ENCODE measurements around the gene ALDH1L1.

ALDH1L1 gene

DNA sequence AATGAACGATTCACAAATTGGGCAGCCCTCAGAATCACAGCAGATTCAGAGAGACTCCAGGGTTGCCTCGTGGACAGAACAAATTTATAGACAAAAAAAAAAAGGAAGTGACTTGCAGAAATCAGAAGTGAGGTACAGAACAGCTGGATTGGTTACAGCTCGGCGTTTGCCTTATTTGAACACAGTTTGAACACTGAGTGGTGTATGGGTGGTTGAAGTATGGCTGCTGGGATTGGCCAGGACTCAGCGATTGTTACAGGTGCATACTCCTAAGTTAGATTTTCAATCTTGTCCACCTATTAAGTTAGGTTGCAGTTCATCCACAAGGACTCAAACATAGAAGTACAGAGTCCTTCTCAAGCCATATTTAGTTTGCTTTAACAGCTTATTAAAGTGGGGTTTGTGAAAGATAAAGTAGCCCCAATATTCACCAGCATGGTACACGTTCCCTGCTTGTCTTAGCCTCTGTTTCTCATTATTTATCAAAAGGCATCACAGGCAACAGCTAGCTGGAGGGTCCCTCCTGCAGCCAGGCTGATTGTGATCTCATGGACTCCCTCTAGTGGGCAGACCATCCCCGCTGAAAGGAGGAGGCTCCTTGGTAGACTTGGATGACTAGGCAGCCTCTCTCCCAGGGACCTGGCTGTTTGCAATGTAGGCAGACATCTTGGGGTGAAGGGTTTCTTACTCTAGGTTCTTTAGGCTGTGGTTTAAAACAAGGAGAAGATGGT, 17.6 kb upstream of the ALDH1L1 start:
- no peaks in the 10 kb centered on the region for H4K20me1 ChIP-seq
- no peaks in the 10 kb centered on the region for H3K36me3 ChIP-seq
- no peak overlapping the region for H3K27ac ChIP-seq
- H3K27me3 ChIP-seq: no peaks in the 10 kb centered on the region
- no peak overlapping the region for H3K4me3 ChIP-seq
- H3K4me2 ChIP-seq: no peak overlapping the region
- peaks cover 50% of the 10 kb centered on the region for H3K9me3 ChIP-seq
- H3K4me1 ChIP-seq: no peaks in the 10 kb centered on the region
- no peak overlapping the region for H3K9ac ChIP-seq
- TF ChIP-seq Cebpa-rat (IDR thresholded peaks at IDR 0.05): no peak

DNA sequence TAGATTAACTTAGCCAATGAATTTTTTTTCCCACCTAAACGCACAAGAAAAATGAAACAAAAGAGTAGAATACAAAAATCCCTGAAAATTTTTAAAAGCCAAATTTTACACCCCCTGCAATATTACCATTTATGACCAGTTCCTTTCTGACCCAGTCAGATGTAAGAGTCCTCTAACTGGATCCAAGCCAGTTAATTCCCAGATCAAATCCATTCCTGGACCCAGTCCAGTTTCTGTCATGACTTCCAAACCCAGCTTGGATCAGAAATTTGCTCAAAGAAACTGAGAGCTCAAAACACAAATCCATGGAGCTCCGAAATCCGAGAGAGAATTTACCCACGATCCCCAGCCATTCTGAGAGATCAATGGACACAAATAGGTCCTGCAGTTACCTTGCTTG, 17.0 kb upstream of the ALDH1L1 start:
- Histone ChIP-seq H4K20me1 (no peaks in the 10 kb centered on the region), H3K27ac (no peak overlapping the region), H3K4me2 (no peak overlapping the region), H3K9ac (no peak overlapping the region), H3K36me3 (no peaks in the 10 kb centered on the region), H3K27me3 (no peaks in the 10 kb centered on the region), H3K4me1 (no peaks in the 10 kb centered on the region), H3K4me3 (no peak overlapping the region), H3K9me3 (peaks cover 56% of the 10 kb centered on the region)
- no peak for TF ChIP-seq Cebpa-rat (IDR thresholded peaks at IDR 0.05)

DNA sequence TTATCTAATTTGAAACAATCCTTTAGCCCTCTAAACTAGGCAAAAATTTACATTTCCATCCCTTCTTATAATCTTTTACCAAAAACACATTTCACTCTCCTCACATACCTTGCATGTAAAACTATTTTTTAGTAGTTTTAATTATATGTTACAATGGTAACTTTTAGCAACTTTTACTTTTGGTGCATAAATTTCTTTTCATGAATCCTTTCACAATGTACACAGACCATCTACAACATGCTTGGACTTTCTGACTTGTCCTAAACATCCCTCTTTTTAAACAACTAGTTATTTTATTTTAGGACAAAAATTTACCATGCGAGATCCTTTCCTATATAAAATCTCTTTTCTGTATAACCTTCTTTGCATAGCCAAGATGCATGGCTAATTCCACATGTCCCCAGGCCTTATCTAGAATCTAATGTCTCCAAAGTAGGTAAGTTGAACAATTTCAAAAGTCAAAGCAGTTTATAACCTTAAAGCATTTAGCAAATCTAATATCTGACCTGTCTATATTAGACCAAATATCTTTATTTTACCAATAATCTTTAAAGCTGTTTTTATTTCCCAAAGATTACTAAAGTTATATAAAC, 14.4 kb upstream of the ALDH1L1 start:
- H4K20me1 ChIP-seq: no peaks in the 10 kb centered on the region
- no peak overlapping the region for H3K4me3 ChIP-seq
- no peaks in the 10 kb centered on the region for H3K27me3 ChIP-seq
- H3K4me2 ChIP-seq: no peak overlapping the region
- H3K27ac ChIP-seq: no peak overlapping the region
- no peak for TF ChIP-seq Cebpa-rat (IDR thresholded peaks at IDR 0.05)
- peaks cover 58% of the 10 kb centered on the region for H3K9me3 ChIP-seq
- H3K4me1 ChIP-seq: no peaks in the 10 kb centered on the region
- no peaks in the 10 kb centered on the region for H3K36me3 ChIP-seq
- H3K9ac ChIP-seq: no peak overlapping the region

DNA sequence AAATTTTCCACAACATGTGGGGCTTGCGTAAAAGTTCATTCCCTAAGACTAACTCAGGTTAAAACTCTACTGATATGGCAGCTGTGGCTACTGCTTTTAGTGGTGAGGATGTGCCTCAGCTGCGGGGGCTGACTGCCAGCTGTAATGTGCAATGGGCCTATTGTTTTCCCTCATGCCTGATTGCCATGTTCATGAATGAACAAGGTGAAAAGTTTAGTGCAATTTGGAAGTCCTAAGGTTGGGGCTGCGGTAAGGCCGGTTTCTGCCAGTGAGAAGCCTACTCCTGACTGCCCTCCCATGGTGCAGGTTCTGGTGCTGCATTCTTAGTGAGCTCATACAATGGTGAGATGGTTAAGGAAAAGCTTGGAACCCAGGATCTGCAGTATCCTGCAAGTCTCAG, 10.9 kb upstream of the ALDH1L1 start:
- Histone ChIP-seq H3K36me3 (no peaks in the 10 kb centered on the region), H3K4me3 (no peak overlapping the region), H3K4me1 (no peaks in the 10 kb centered on the region), H3K27me3 (no peaks in the 10 kb centered on the region), H3K9me3 (peaks cover 36% of the 10 kb centered on the region), H3K9ac (no peak overlapping the region), H3K4me2 (no peak overlapping the region), H4K20me1 (no peaks in the 10 kb centered on the region), H3K27ac (no peak overlapping the region)
- TF ChIP-seq Cebpa-rat (IDR thresholded peaks at IDR 0.05): no peak

DNA sequence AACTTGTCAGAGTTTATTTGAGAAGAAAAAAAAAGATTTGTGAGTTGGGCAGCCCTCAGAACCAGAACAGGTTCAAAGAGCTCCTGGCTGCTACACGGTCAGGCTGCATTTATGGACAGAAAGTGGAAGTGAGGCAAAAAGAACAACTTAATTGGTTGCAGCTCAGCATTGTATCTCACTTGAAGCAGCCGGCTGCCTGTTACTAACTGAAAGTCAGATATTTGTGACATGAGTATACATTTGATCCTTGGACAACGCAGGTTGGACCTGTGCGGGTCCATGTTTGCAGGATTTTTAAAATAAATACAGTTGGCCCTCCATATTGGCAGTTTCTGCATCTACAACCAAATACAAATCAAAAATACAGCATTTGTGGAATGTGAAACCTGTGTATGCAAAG, 7.5 kb upstream of the ALDH1L1 start:
- H3K4me3 ChIP-seq: no peak overlapping the region
- no peak overlapping the region for H3K4me2 ChIP-seq
- TF ChIP-seq Cebpa-rat (IDR thresholded peaks at IDR 0.05): no peak
- H3K27ac ChIP-seq: no peak overlapping the region
- no peaks in the 10 kb centered on the region for H3K4me1 ChIP-seq
- H3K9ac ChIP-seq: no peak overlapping the region
- peaks cover 7% of the 10 kb centered on the region for H3K9me3 ChIP-seq
- H4K20me1 ChIP-seq: no peaks in the 10 kb centered on the region
- H3K27me3 ChIP-seq: no peaks in the 10 kb centered on the region
- no peaks in the 10 kb centered on the region for H3K36me3 ChIP-seq

DNA sequence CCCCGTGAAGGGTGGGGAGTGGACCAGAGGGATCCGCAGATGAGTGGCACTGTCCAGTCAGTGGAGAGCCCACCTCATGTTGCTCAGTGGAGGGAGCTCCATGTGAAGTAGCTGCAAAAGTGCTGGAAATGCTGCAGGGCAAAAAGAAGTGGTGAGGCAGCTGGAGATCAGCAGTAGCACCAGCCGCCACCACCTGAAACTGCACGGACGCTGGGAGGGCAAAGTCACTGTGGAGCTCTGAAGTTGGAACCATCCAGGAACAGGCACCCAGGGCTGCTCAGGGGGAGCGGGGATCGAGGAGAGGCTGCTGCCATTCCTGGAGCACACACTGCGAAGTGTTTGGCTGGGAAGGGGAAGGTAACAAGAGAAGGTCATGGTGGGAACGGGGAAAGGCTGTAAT, 6.4 kb upstream of the ALDH1L1 start:
- H3K27ac ChIP-seq: no peak overlapping the region
- H3K4me1 ChIP-seq: no peaks in the 10 kb centered on the region
- no peaks in the 10 kb centered on the region for H3K9me3 ChIP-seq
- H3K4me3 ChIP-seq: no peak overlapping the region
- no peak for TF ChIP-seq Cebpa-rat (IDR thresholded peaks at IDR 0.05)
- no peaks in the 10 kb centered on the region for H3K36me3 ChIP-seq
- H3K9ac ChIP-seq: no peak overlapping the region
- H3K27me3 ChIP-seq: no peaks in the 10 kb centered on the region
- no peak overlapping the region for H3K4me2 ChIP-seq
- H4K20me1 ChIP-seq: no peaks in the 10 kb centered on the region

DNA sequence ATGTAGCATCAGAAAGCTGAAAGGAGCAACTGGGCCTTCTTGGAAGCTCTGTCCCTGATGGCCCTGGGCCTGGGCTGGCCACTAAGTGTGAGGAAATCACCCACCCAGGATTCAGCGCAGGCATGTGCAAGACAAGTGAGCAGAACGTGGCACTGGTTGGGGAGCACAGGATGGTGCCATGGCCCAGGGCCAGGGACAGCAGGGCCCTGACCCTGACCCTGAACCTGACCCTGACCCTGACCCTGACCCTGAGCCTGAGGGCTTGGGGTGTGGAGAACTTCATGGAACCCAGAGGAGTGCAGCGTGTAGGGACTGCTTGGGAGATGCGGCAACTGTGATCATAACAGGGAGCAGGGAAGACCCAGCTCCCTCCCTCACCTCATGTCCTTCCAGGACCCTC, 5.9 kb upstream of the ALDH1L1 start:
- no peak overlapping the region for H3K27ac ChIP-seq
- no peak overlapping the region for H3K9ac ChIP-seq
- no peak overlapping the region for H3K4me3 ChIP-seq
- no peak overlapping the region for H3K4me2 ChIP-seq
- no peak for TF ChIP-seq Cebpa-rat (IDR thresholded peaks at IDR 0.05)
- no peaks in the 10 kb centered on the region for H3K36me3 ChIP-seq
- no peaks in the 10 kb centered on the region for H3K4me1 ChIP-seq
- no peaks in the 10 kb centered on the region for H4K20me1 ChIP-seq
- no peaks in the 10 kb centered on the region for H3K27me3 ChIP-seq
- no peaks in the 10 kb centered on the region for H3K9me3 ChIP-seq

DNA sequence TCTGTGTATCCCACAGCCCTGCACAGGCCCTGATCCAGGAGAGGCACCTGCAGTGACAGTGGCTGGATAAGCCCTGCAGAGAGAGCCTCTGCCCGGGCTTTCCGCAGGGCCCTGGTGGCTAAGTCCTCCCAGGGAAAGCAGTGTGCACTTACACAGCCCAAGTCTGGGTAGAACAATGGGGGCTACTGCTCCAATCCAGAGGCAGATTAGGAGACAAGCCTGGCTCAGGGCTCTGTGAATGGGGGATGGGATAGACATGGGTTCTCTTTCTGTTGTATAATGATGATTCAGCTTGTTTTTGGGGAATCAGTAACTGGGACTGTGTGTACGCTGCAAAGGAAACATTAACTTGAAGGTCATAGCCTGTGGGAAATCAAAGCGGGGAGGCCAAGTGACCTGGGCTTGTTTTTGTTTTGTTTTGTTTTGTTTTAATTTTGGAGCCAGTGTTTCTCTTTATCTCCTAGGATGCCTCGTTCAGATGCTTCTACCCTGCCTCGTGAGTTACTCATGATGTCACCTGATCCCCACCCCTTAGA, 4.1 kb upstream of the ALDH1L1 start:
- Histone ChIP-seq H3K9ac (no peak overlapping the region), H3K36me3 (no peaks in the 10 kb centered on the region), H3K27me3 (no peaks in the 10 kb centered on the region), H3K4me2 (no peak overlapping the region), H3K4me3 (no peak overlapping the region), H3K4me1 (no peaks in the 10 kb centered on the region), H4K20me1 (no peaks in the 10 kb centered on the region), H3K27ac (no peak overlapping the region), H3K9me3 (peaks cover 15% of the 10 kb centered on the region; the same call in 1 of the 2 replicates)
- no peak for TF ChIP-seq Cebpa-rat (IDR thresholded peaks at IDR 0.05)

DNA sequence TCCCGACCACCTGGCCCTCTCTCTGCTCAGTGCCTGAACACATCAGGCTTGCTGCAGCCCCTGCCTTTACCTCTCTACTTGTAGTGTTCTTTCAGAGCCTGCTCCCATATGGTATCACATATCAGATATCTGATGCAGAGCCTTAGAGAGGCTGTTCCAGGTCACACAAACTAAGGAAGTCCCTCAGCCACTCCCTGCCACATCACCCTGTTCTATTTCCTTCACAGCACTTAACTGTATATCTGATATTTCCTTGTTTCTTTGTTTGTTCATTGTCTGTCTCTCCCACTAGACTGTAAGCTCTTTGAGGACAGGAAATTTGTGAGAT, 976 bp upstream of the ALDH1L1 start:
- Histone ChIP-seq H3K9ac (no peak overlapping the region), H3K4me2 (no peak overlapping the region), H3K27me3 (no peaks in the 10 kb centered on the region), H3K9me3 (peaks cover 15% of the 10 kb centered on the region; the same call in 1 of the 2 replicates), H3K4me1 (no peaks in the 10 kb centered on the region), H3K27ac (no peak overlapping the region), H4K20me1 (no peaks in the 10 kb centered on the region), H3K4me3 (no peak overlapping the region), H3K36me3 (no peaks in the 10 kb centered on the region)
- no peak for TF ChIP-seq Cebpa-rat (IDR thresholded peaks at IDR 0.05)

DNA sequence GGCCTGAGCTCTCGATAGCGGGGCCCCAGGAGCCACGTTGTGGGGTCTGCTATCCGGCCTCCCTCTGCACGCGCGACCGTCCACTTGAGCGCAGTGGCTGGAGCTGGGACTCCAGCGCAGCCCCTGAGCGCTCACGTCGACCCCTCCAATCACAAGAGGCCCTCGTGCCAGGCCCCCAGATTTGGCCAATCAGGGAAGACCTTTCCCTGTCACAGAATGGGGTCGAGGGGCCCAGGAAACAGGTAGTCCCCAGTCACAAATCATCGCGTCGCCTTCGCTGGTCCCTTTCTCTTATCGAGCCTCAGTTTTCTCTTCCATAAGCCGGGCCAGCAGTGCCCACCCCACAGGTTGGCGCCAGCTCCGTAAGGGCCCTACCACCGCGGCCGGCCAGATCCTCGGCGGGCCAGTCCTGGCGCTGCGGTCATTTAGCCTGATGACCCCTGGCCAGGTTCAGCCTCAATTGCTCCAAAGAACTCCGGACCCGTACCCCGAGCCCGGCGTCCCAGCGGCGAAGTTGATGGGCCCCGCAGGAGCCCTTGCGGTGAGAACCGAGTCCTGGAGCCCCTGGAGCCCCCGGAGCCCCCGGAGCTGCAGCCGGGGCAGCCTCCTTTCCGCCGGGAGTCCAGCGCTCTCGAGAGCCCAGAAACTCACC, 435 bp downstream of the ALDH1L1 start:
- no peaks in the 10 kb centered on the region for H4K20me1 ChIP-seq
- no peaks in the 10 kb centered on the region for H3K4me1 ChIP-seq
- TF ChIP-seq Cebpa-rat (IDR thresholded peaks at IDR 0.05): no peak
- no peak overlapping the region for H3K9ac ChIP-seq
- no peak overlapping the region for H3K27ac ChIP-seq
- peaks cover 15% of the 10 kb centered on the region; the same call in 1 of the 2 replicates for H3K9me3 ChIP-seq
- H3K36me3 ChIP-seq: no peaks in the 10 kb centered on the region
- H3K27me3 ChIP-seq: no peaks in the 10 kb centered on the region
- H3K4me2 ChIP-seq: no peak overlapping the region
- no peak overlapping the region for H3K4me3 ChIP-seq
